B cell (primary cell): Measurements from ENCODE around the gene KRT222. TPM values are rescaled to one million over a fixed set of nuclear protein-coding genes. Genes with fewer than 3 reads are reported as not detected.

ENCODE experiments used
- ATAC-seq: fragments of 200-7000 bp; cut with Tn5 transposase; one replicate; pipeline ENCODE4 v1.10.0; 2021; ENCODE audit warnings: low read depth, mild to moderate bottlenecking, moderate number of reproducible peaks, moderate library complexity
- CTCF ChIA-PET: fragments of 350-600 bp; sonication (Branson Sonifier 250); formaldehyde crosslinking; loops from one replicate; lab custom pipeline; 2021; ENCODE audit warnings: antibody characterized with exemption, inconsistent platforms; lab: Charles Lee
- POLR2A ChIA-PET: fragments of 350-600 bp; sonication (Branson Sonifier 250); formaldehyde crosslinking; loops from one replicate; lab custom pipeline; 2021; ENCODE audit warnings: antibody characterized with exemption; lab: Charles Lee
- DNase-seq: peaks from one replicate; pipeline ENCODE4 v3.0.0; 2013
- H2AFZ ChIP-seq: 2 replicates; pipeline ENCODE4 v1.6.1; 2012; ENCODE audit warnings: mild to moderate bottlenecking, low read depth, low read length; ENCODE audit not compliant: insufficient read depth, poor library complexity, severe bottlenecking
- H3K27ac ChIP-seq, 2 donors: 1 replicate in 1 of 2; 2 replicates in 1 of 2; pipeline ENCODE4 v1.5.1; 2012 to 2013; ENCODE audit warnings: low read length in 2 of 2, mild to moderate bottlenecking in 2 of 2, moderate library complexity in 1 of 2
- H3K27me3 ChIP-seq, 4 experiments: fragments of 200-600 bp in 1 of 4; sonication (generic) in 1 of 4; replicated peaks in 1 of 4; 1 replicate in 2 of 4; 2 replicates in 2 of 4; pipeline versions ENCODE4 v1.6.1 to v1.7.0; 2013 to 2016; ENCODE audit warnings: low read length in 3 of 4, mild to moderate bottlenecking in 2 of 4, mixed read lengths in 1 of 4, moderate library complexity in 1 of 4; ENCODE audit not compliant: insufficient read depth in 4 of 4, control insufficient read depth in 3 of 4; ENCODE audit errors: control extremely low read depth in 1 of 4
- H3K36me3 ChIP-seq, 2 experiments: replicated peaks in 1 of 2; 1 replicate in 1 of 2; 2 replicates in 1 of 2; pipeline versions ENCODE4 v1.6.1 to v1.7.1; 2013; ENCODE audit warnings: low read length in 1 of 2; ENCODE audit not compliant: insufficient read depth in 2 of 2, control insufficient read depth in 1 of 2; ENCODE audit errors: control extremely low read depth in 1 of 2, extremely low read depth in 1 of 2
- H3K4me1 ChIP-seq, 2 donors: fragments of 200-600 bp in 1 of 2; sonication (generic) in 1 of 2; 1 replicate in 1 of 2; 2 replicates in 1 of 2; pipeline versions ENCODE4 v1.5.1 to v1.6.1; 2013 to 2017; ENCODE audit warnings: low read length in 2 of 2; ENCODE audit not compliant: control insufficient read depth in 2 of 2, insufficient read depth in 2 of 2
- H3K4me2 ChIP-seq: replicated peaks from 2 replicates; pipeline ENCODE3; 2012; ENCODE audit warnings: mild to moderate bottlenecking, low read depth, low read length; ENCODE audit not compliant: poor library complexity, severe bottlenecking
- H3K4me3 ChIP-seq, 5 experiments: fragments of 200-600 bp in 1 of 5; sonication (generic) in 1 of 5; 1 replicate in 3 of 5; 2 replicates in 2 of 5; pipeline versions ENCODE4 v1.5.1 to v1.7.0; 2011 to 2016; ENCODE audit warnings: low read length in 4 of 5, mild to moderate bottlenecking in 4 of 5, low read depth in 2 of 5, control low read depth in 1 of 5, moderate library complexity in 1 of 5; ENCODE audit not compliant: insufficient read depth in 1 of 5; ENCODE audit errors: control extremely low read depth in 1 of 5, extremely low read depth in 1 of 5
- H3K79me2 ChIP-seq: fragments of 200-600 bp; sonication (generic); one replicate; pipeline ENCODE4 v1.6.0; 2016; ENCODE audit warnings: low read length; ENCODE audit not compliant: control insufficient read depth, insufficient read depth
- H3K9ac ChIP-seq: fragments of 200-600 bp; sonication (generic); 2 replicates; pipeline ENCODE4 v1.6.1; 2017; ENCODE audit warnings: mild to moderate bottlenecking, low read length, moderate library complexity
- H3K9me3 ChIP-seq, 3 donors: one replicate each; pipeline versions ENCODE4 v1.6.1 to v1.7.1; 2013; ENCODE audit warnings: low read length in 2 of 3; ENCODE audit not compliant: control insufficient read depth in 2 of 3, insufficient read depth in 1 of 3; ENCODE audit errors: control extremely low read depth in 1 of 3
- H4K20me1 ChIP-seq: 2 replicates; pipeline ENCODE4 v1.6.0; 2012; ENCODE audit warnings: mild to moderate bottlenecking, low read length; ENCODE audit not compliant: insufficient read depth, control insufficient read depth, poor library complexity, severe bottlenecking
- H3K27ac Mint-ChIP-seq: one replicate; pipeline ENCODE4 v1.8.0; 2021; ENCODE audit warnings: mixed read lengths
- H3K27me3 Mint-ChIP-seq: one replicate; pipeline ENCODE4 v1.8.0; 2021; ENCODE audit warnings: mixed read lengths
- H3K4me1 Mint-ChIP-seq: one replicate; pipeline ENCODE4 v1.8.0; 2021; ENCODE audit warnings: mixed read lengths
- H3K4me3 Mint-ChIP-seq: one replicate; pipeline ENCODE4 v1.8.0; 2021; ENCODE audit warnings: mixed read lengths
- H3K9me3 Mint-ChIP-seq: one replicate; pipeline ENCODE4 v1.8.0; 2022; ENCODE audit warnings: mixed read lengths; ENCODE audit not compliant: insufficient read depth
- CTCF ChIP-seq: fragments of 200-600 bp; IDR thresholded peaks from one replicate; pipeline ENCODE4 v1.8.0; 2022; ENCODE audit warnings: antibody characterized with exemption, mild to moderate bottlenecking
- EZH2 ChIP-seq: IDR thresholded peaks from 2 replicates; pipeline ENCODE4 v1.6.1; 2012; ENCODE audit warnings: borderline replicate concordance, low read depth, mild to moderate bottlenecking, moderate library complexity, low read length; ENCODE audit not compliant: insufficient read depth, poor library complexity, severe bottlenecking
- WGBS: methylation state at CpG from one replicate; pipeline ENCODE4 v1.1.5; 2013; ENCODE audit warnings: missing lambda C conversion rate; ENCODE audit not compliant: insufficient coverage; 5-methylcytosine and 5-hydroxymethylcytosine counted together
- intact Hi-C: fragments of 100-400 bp; cut with micrococcal nuclease; formaldehyde crosslinking; loops from one replicate; pipeline ENCODE4 v1.10.0; 2022
- polyA plus RNA-seq: library from polyadenylated mRNA; depleted of rRNA; stranded (reverse); fragments of >200 nt; gene quantifications from 2 replicates; pipeline ENCODE4 v1.2.3, GENCODE V29; 2012
- total RNA-seq, 2 donors: library from RNA; stranded (reverse); fragments of 120-200 nt in 1 of 2; gene quantifications; 1 replicate in 1 of 2; 2 replicates in 1 of 2; pipeline versions ENCODE4 v1.2.3 to v1.2.4, GENCODE V29; 2013 to 2022

KRT222 gene
- total and polyA plus RNA-seq, 2 donors (not counting 1 experiment from before 2014, with no cell fraction given) = not detected

DNA sequence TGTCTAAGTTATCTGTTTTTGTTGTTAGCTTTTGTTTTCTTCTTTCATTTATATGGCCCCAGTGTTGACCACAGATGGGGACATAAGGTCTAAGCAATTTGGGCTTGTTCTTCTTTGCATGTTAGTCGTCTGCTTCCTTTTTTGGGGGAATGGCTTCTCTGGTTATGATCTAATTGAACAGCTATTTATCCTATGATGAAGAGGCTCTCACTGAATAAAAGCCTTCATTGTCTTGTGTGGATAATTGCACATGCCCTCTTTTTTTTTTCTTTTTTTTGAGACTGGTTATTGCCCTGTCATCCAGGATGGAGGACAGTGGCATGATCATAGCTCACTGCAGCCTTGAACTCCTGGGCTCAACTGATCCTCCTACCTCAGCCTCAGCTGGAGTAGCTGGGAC, 31.1 kb downstream of the KRT222 start:
- Histone ChIP-seq H3K4me1 (no peaks in the 10 kb centered on the region), H3K9me3 (no peaks in the 10 kb centered on the region), H3K27me3 (no peaks in the 10 kb centered on the region), H3K4me3 (no peak overlapping the region), H2AFZ (no peak overlapping the region), H4K20me1 (peaks cover 8% of the 10 kb centered on the region), H3K36me3 (peaks cover 1 to 92% of the 10 kb centered on the region in 2 experiments), H3K27ac (no peak overlapping the region), H3K9ac (no peak overlapping the region), H3K4me2 (no peak overlapping the region), H3K79me2 (peaks cover 9% of the 10 kb centered on the region)
- peaks cover 2% of the 10 kb centered on the region for H3K4me1 Mint-ChIP-seq
- TF ChIP-seq CTCF = no peak
- POLR2A ChIA-PET = interaction anchor here (0.6 kb wide), 2 partner anchors 44 to 92 kb away, joined by 3 read pairs; no protein-coding TSS in a partner anchor
- ATAC-seq (no peak), DNase-seq (no peak)
- no peak overlapping the region for H3K4me3 Mint-ChIP-seq
- intact Hi-C loops = no loop called here
- H3K27me3 Mint-ChIP-seq = no peaks in the 10 kb centered on the region
- CTCF ChIA-PET = interaction anchor here (0.7 to 3.6 kb wide), 4 partner anchors 9 to 439 kb away, joined by 3 to 17 read pairs (median 8); no protein-coding TSS in a partner anchor
- H3K9me3 Mint-ChIP-seq = no peaks in the 10 kb centered on the region
- WGBS = no CpG with 5 or more reads among the region's 1 CpG
- peak overlapping the region; percentile 32 for H3K27ac Mint-ChIP-seq

DNA sequence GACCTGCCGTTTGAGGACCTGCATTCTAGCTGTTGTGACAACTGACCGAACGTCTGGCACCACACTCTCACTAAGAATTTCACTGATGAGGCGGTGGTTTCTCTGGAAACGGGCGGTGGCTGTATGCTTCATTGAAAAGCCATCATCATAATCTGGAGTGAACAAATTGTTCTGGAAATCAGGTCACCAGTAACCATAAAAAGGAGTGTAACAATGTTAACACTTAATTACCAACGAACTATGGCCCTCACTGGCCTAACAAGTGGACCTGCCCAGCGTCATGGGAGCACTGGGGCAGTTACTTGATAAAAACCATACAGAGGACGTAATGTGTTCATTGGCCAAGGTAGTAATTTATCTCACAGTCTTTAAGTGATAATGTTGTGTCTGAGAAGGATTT, 32.8 kb downstream of the KRT222 start:
- H2AFZ ChIP-seq = no peak overlapping the region
- no peak overlapping the region for H3K9ac ChIP-seq
- H3K27me3 ChIP-seq = no peaks in the 10 kb centered on the region
- Mint-ChIP-seq H3K27me3 (no peaks in the 10 kb centered on the region), H3K4me3 (no peak overlapping the region), H3K27ac (no peak overlapping the region), H3K4me1 (no peaks in the 10 kb centered on the region), H3K9me3 (no peaks in the 10 kb centered on the region)
- intact Hi-C loops = no loop called here
- H3K27ac ChIP-seq = no peak overlapping the region
- DNase-seq (no peak), ATAC-seq (no peak)
- ChIA-PET CTCF (interaction anchor here (1.4 to 3.6 kb wide), 2 partner anchors 7 to 15 kb away, joined by 4 to 17 read pairs; partner anchors contain the start of gene SMARCE1), POLR2A (no interaction called here)
- H3K4me1 ChIP-seq = no peaks in the 10 kb centered on the region
- no peak overlapping the region for H3K4me2 ChIP-seq
- peaks cover 1 to 92% of the 10 kb centered on the region in 2 experiments for H3K36me3 ChIP-seq
- no peaks in the 10 kb centered on the region for H3K9me3 ChIP-seq
- H4K20me1 ChIP-seq = no peaks in the 10 kb centered on the region
- no peaks in the 10 kb centered on the region for H3K79me2 ChIP-seq
- TF ChIP-seq CTCF (no peak), EZH2 (no peak)
- no peak overlapping the region for H3K4me3 ChIP-seq
- 100% methylated on average over 3 of the region's 9 CpGs for WGBS
